ENCODE measurements around the gene WNT5A. TPM values are rescaled to one million over a fixed set of nuclear protein-coding genes. Genes with fewer than 3 reads are reported as not detected.

WNT5A gene
- total and polyA plus RNA-seq, 2 donors (not counting 3 experiments of a cell fraction or from before 2014, with no cell fraction given): 0.08 to 0.33 TPM

DNA sequence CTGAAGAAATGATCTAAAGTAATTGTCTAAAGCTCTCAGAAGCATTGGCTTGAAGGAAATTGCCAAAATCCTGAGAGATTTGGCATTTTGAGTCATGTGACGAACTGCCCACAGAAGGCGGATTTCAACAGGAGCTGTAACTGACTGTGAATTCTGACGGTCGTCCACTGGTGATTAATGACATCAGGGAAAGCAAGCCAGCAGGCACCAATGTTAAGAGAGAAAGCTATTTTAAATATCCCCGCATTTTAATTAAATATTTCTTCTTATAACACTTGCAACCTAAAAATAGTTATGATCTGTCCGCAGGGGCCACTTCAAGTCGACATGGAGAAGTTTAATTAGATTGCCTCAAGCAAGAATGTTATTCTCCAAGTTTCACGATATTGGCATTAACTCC is 51.6 kb downstream of the WNT5A start:
- H3K4me2 ChIP-seq (ENCODE audit: insufficient read depth, low read length): no peak overlapping the region
- no peaks in the 10 kb centered on the region for H3K36me3 ChIP-seq (ENCODE audit: control insufficient read depth in 2 of 2, extremely low read depth in 1 of 2, insufficient read depth in 2 of 2, low read length in 2 of 2)
- H3K27ac ChIP-seq (ENCODE audit: insufficient read depth, low read depth, low read length): no peak overlapping the region
- no peaks in the 10 kb centered on the region for H3K9me3 ChIP-seq (replicated peaks; ENCODE audit: control insufficient read depth, insufficient read depth, low read length)
- H2AFZ ChIP-seq (ENCODE audit: low read depth, low read length): no peak overlapping the region
- H3K79me2 ChIP-seq (ENCODE audit: control insufficient read depth, insufficient read depth, low read length): no peaks in the 10 kb centered on the region
- no peak for FAIRE-seq
- H3K4me3 ChIP-seq (replicated peaks in 1 of 3; ENCODE audit: insufficient read depth in 1 of 3, low read depth in 1 of 3, low read length in 3 of 3): no peak overlapping the region
- BruUV-seq (replicated peaks): no TSS peak
- intact Hi-C loops (cut with micrococcal nuclease) (loop anchor here (2.0 kb wide), 1 partner anchor 607 kb away; no protein-coding TSS in a partner anchor), dilution Hi-C loops (cut with MboI; ENCODE audit: extremely low pct_ligation_motif_present, low sequenced_read_pairs) (no loop called here)
- no peak for TF ChIP-seq FOS (IDR thresholded peaks at IDR 0.05; ENCODE audit: borderline replicate concordance, insufficient read depth, low read length)
- TF ChIP-seq, protein P1, sequence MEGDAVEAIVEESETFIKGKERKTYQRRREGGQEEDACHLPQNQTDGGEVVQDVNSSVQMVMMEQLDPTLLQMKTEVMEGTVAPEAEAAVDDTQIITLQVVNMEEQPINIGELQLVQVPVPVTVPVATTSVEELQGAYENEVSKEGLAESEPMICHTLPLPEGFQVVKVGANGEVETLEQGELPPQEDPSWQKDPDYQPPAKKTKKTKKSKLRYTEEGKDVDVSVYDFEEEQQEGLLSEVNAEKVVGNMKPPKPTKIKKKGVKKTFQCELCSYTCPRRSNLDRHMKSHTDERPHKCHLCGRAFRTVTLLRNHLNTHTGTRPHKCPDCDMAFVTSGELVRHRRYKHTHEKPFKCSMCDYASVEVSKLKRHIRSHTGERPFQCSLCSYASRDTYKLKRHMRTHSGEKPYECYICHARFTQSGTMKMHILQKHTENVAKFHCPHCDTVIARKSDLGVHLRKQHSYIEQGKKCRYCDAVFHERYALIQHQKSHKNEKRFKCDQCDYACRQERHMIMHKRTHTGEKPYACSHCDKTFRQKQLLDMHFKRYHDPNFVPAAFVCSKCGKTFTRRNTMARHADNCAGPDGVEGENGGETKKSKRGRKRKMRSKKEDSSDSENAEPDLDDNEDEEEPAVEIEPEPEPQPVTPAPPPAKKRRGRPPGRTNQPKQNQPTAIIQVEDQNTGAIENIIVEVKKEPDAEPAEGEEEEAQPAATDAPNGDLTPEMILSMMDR (IDR thresholded peaks at IDR 0.05; ENCODE audit: extremely low read depth in 1 of 2, insufficient read depth in 1 of 2, low read depth in 1 of 2, low read length in 2 of 2): no peak
- TF ChIP-seq POLR2AphosphoS5 (IDR thresholded peaks at IDR 0.05; ENCODE audit: insufficient read depth, low read depth, low read length): no peak
- no peak for TF ChIP-seq POLR2A (IDR thresholded peaks at IDR 0.05; ENCODE audit: low read depth, low read length)
- TF ChIP-seq EZH2 (IDR thresholded peaks at IDR 0.05; ENCODE audit: borderline replicate concordance, low read depth, low read length, severe bottlenecking): no peak
- no peak for TF ChIP-seq MYC (IDR thresholded peaks at IDR 0.05; ENCODE audit: low read depth, low read length)
- no peak for TF ChIP-seq GATA2 (IDR thresholded peaks at IDR 0.05; ENCODE audit: insufficient read depth, insufficient read length, low read depth, low read length)
- no peak overlapping the region for H3K9ac ChIP-seq (replicated peaks; ENCODE audit: extremely low read depth, insufficient read depth, low read length)
- CTCF ChIA-PET: interaction anchor here (1.0 kb wide), 1 partner anchor 816 kb away, joined by 4 read pairs; no protein-coding TSS in a partner anchor
- H3K9me1 ChIP-seq (replicated peaks; ENCODE audit: control insufficient read depth, extremely low read depth, insufficient read depth, low read length): no peaks in the 10 kb centered on the region
- no peaks in the 10 kb centered on the region for H3K4me1 ChIP-seq (ENCODE audit: control insufficient read depth, extremely low read depth, insufficient read depth, low read length)
- H3K27me3 ChIP-seq (ENCODE audit: control insufficient read depth in 2 of 2, insufficient read depth in 2 of 2, low read length in 2 of 2): no peaks in the 10 kb centered on the region
- POLR2A ChIA-PET: no interaction called here
- H4K20me1 ChIP-seq (replicated peaks; ENCODE audit: control insufficient read depth, extremely low read depth, insufficient read depth, low read length): no peaks in the 10 kb centered on the region
- DNase-seq (ENCODE audit: low read depth, low spot score): no peak

Measured in endothelial cell of umbilical vein (primary cell).